Pancreas (tissue), 10 donors: ENCODE results near the gene POLR3E. TPM values are rescaled to one million over a fixed set of nuclear protein-coding genes. Genes with fewer than 3 reads are reported as not detected.

Source experiments
- ATAC-seq, 4 donors: fragments of 200-7000 bp; cut with Tn5 transposase; one replicate each; pipeline versions ENCODE4 v1.8.0 to v1.9.1; 2020; ENCODE audit warnings: mild to moderate bottlenecking in 4 of 4, moderate library complexity in 4 of 4
- DNase-seq, 6 donors: peaks; one replicate each; pipeline ENCODE4 v3.0.0-alpha.2; 2020
- FAIRE-seq: peaks from 2 replicates; lab custom pipeline; 2012; peaks lifted over from hg19 to GRCh38; lab: Jason Lieb, UNC
- H3K27ac ChIP-seq, 4 donors: fragments of 200-600 bp; sonication (generic); 1 replicate in 3 of 4; 2 replicates in 1 of 4; pipeline versions ENCODE4 v1.5.0 to v1.8.0; 2020
- H3K27me3 ChIP-seq, 4 donors: fragments of 200-600 bp; one replicate each; pipeline ENCODE4 v1.8.0; 2021
- H3K36me3 ChIP-seq, 3 donors: fragments of 200-600 bp; sonication (generic) in 1 of 3; one replicate each; pipeline versions ENCODE4 v1.5.0 to v1.8.0; 2020 to 2021
- H3K4me1 ChIP-seq, 3 donors: fragments of 200-600 bp; one replicate each; pipeline ENCODE4 v1.8.0; 2021
- H3K4me3 ChIP-seq, 4 donors: fragments of 200-600 bp; sonication (generic) in 2 of 4; one replicate each; pipeline versions ENCODE4 v1.5.0 to v1.8.0; 2020 to 2021
- H3K9me3 ChIP-seq, 4 donors: fragments of 200-600 bp; one replicate each; pipeline ENCODE4 v1.8.0; 2021
- CTCF ChIP-seq, 4 donors: fragments of 200-600 bp; sonication (generic) in 3 of 4; IDR thresholded peaks; one replicate each; pipeline versions ENCODE4 v1.5.0 to v1.8.0; 2021; ENCODE audit warnings: antibody characterized with exemption in 4 of 4
- WGBS, 2 donors: extraction: QIAGEN DNeasy Blood & Tissue Kit; methylation state at CpG; one replicate each; pipeline ENCODE4 v1.1.7; 2013; 5-methylcytosine and 5-hydroxymethylcytosine counted together
- intact Hi-C, 3 donors: fragments of 100-400 bp; cut with DNase I; formaldehyde crosslinking; loops; one replicate each; pipeline versions ENCODE4 v1.11.1 to v1.14.2; 2022
- polyA plus RNA-seq, 2 donors: library from polyadenylated mRNA; stranded (reverse); fragments of 200-250 nt; gene quantifications; one replicate each; pipeline ENCODE4 v1.2.3, GENCODE V29; 2013
- total RNA-seq, 6 donors: library from RNA; stranded (reverse); fragmentation: NEBNext Ultra II Directional in 4 of 6; extraction: Animal tissue kit (Norgen Biotek cat#: 25700) in 4 of 6; gene quantifications; one replicate each; pipeline versions ENCODE4 v1.2.1 to v1.2.4, GENCODE V29; 2021 to 2023
- donor health status: healthy with polysubstance abuse.
- donor health status: DM: no; HTN: no; CAD: no; lungs with moderate emphysema.
- donor health status: DM: no; HTN: no; CAD: no.
- donor health status: control.
- donor health status: control.
- donor health status: Bipolar disorder and iron deficiency.
- donor health status: DM: yes; HTN: yes; CAD: no.
- donor health status: DM: no; HTN: no; CAD: no.
- donor health status: DM: no; HTN: no; CAD: no.
- donor health status: DM: yes; HTN: yes; CAD: no.

The POLR3E gene
- total and polyA plus RNA-seq, 8 donors = 26.3 to 38.3 (median 30.5) TPM

GRCh38 chr16:22307838-22308237 is 10.6 kb downstream of the POLR3E start:
- H3K36me3 ChIP-seq = peaks cover 3 to 50% (median 27%) of the 10 kb centered on the region in 3 donors
- WGBS, 2 donors = 94 to 96% methylated on average over 10 of the region's 10 CpGs

GRCh38 chr16:22308824-22309520 is 11.8 kb downstream of the POLR3E start:
- Histone ChIP-seq H3K27ac (no peak overlapping the region), H3K36me3 (peaks cover 3 to 56% (median 28%) of the 10 kb centered on the region in 3 donors), H3K4me3 (no peak overlapping the region), H3K27me3 (no peaks in the 10 kb centered on the region), H3K9me3 (no peaks in the 10 kb centered on the region), H3K4me1 (no peaks in the 10 kb centered on the region)
- FAIRE-seq (no peak), ATAC-seq (no peak), DNase-seq (no peak)
- 93 to 94% methylated on average over 24 of the region's 24 CpGs for WGBS, 2 donors
- no peak for TF ChIP-seq CTCF (IDR thresholded peaks at IDR 0.05)
- intact Hi-C loops = no loop called here

More at GRCh38 chr16:22307838-22308237, 10.6 kb downstream of the POLR3E start:
- peak in 1 of 4 donors; percentile 13 for ATAC-seq
- no peaks in the 10 kb centered on the region for H3K27me3 ChIP-seq
- H3K9me3 ChIP-seq = no peaks in the 10 kb centered on the region
- H3K27ac ChIP-seq = no peak overlapping the region
- no peak overlapping the region for H3K4me3 ChIP-seq
- no peaks in the 10 kb centered on the region for H3K4me1 ChIP-seq
- intact Hi-C loops = no loop called here
- TF ChIP-seq CTCF (IDR thresholded peaks at IDR 0.05) = no peak
- FAIRE-seq = no peak
- no peak for DNase-seq

- DNase-seq (no peak), FAIRE-seq (no peak), ATAC-seq (no peak)
- H3K27ac ChIP-seq = no peak overlapping the region
- no peaks in the 10 kb centered on the region for H3K27me3 ChIP-seq
- no peak overlapping the region for H3K4me3 ChIP-seq
- 96 to 98% methylated on average over 4 of the region's 4 CpGs for WGBS, 2 donors
- no peak for TF ChIP-seq CTCF (IDR thresholded peaks at IDR 0.05)
- no peaks in the 10 kb centered on the region for H3K4me1 ChIP-seq
- peaks cover 3 to 78% (median 37%) of the 10 kb centered on the region in 3 donors for H3K36me3 ChIP-seq
- intact Hi-C loops = no loop called here
- H3K9me3 ChIP-seq = no peaks in the 10 kb centered on the region
Observed at GRCh38 chr16:22311520-22311919, 14.3 kb downstream of the POLR3E start.

GRCh38 chr16:22312897-22313781 is 15.9 kb downstream of the POLR3E start:
- FAIRE-seq (no peak), ATAC-seq (no peak), DNase-seq (peak in 1 of 6 donors; percentile 41)
- Histone ChIP-seq H3K36me3 (peaks cover 3 to 75% (median 35%) of the 10 kb centered on the region in 3 donors), H3K27ac (no peak overlapping the region), H3K4me1 (no peaks in the 10 kb centered on the region), H3K4me3 (no peak overlapping the region), H3K27me3 (no peaks in the 10 kb centered on the region), H3K9me3 (no peaks in the 10 kb centered on the region)
- no peak for TF ChIP-seq CTCF (IDR thresholded peaks at IDR 0.05)
- intact Hi-C loops = no loop called here
- WGBS, 2 donors = 91% methylated on average over 23 of the region's 23 CpGs
